ENCODE data around the gene WIPF1. TPM values are rescaled to one million over a fixed set of nuclear protein-coding genes. Genes with fewer than 3 reads are reported as not detected.
A peak's percentile ranks its signal among the peaks of the same experiment; 100 is the strongest.

WIPF1 gene
- total RNA-seq, 6 experiments from 2014 or later: 5.0 to 15.3 (median 7.1) TPM

- Histone ChIP-seq H3K4me3 (no peak overlapping the region), H3K27ac (no peak overlapping the region), H3K27me3 (no peaks in the 10 kb centered on the region), H3K4me1 (peaks cover 0 to 15% (median 7%) of the 10 kb centered on the region in 4 donors), H3K36me3 (no peaks in the 10 kb centered on the region), H3K9me3 (no peaks in the 10 kb centered on the region)
- ATAC-seq (peak; percentile 47 to 67 (median 60)), DNase-seq (no peak)
- peak; percentile 25 to 48 (median 43) for TF ChIP-seq CTCF (IDR thresholded peaks at IDR 0.05)
- no peak for TF ChIP-seq POLR2A (IDR thresholded peaks at IDR 0.05)
- intact Hi-C loops (cut with DNase I): no loop called here
Measured at GRCh38 chr2:174577967-174578589, 19.5 kb downstream of the WIPF1 start.

- intact Hi-C loops (cut with DNase I): no loop called here
- no peak for ATAC-seq
- H3K4me3 ChIP-seq: no peak overlapping the region
- no peaks in the 10 kb centered on the region for H3K9me3 ChIP-seq
- H3K27ac ChIP-seq: no peak overlapping the region
- H3K4me1 ChIP-seq: peaks cover 0 to 15% (median 7%) of the 10 kb centered on the region in 4 donors
- TF ChIP-seq CTCF (IDR thresholded peaks at IDR 0.05) (no peak), POLR2A (IDR thresholded peaks at IDR 0.05) (no peak)
- WGBS (ENCODE audit: insufficient coverage, low coverage, low lambda C conversion rate, missing lambda C conversion rate): 88% methylated on average over 11 of the region's 16 CpGs
- no peaks in the 10 kb centered on the region for H3K27me3 ChIP-seq
- no peak for DNase-seq
- H3K36me3 ChIP-seq: no peaks in the 10 kb centered on the region
Measured at GRCh38 chr2:174575124-174575776, 22.4 kb downstream of the WIPF1 start.

GRCh38 chr2:174574657-174575056, 22.9 kb downstream of the WIPF1 start:
- no peaks in the 10 kb centered on the region for H3K9me3 ChIP-seq
- H3K36me3 ChIP-seq: no peaks in the 10 kb centered on the region
- H3K27me3 ChIP-seq: no peaks in the 10 kb centered on the region
- H3K4me1 ChIP-seq: peaks cover 0 to 15% (median 7%) of the 10 kb centered on the region in 4 donors
- WGBS (ENCODE audit: insufficient coverage, low coverage, low lambda C conversion rate, missing lambda C conversion rate): 19% methylated on average over 2 of the region's 2 CpGs
- H3K27ac ChIP-seq: peak overlapping the region in 1 of 3 donors; percentile 29
- TF ChIP-seq CTCF (IDR thresholded peaks at IDR 0.05): no peak
- no peak for TF ChIP-seq POLR2A (IDR thresholded peaks at IDR 0.05)
- ATAC-seq (peak; percentile 58 to 82 (median 72)), DNase-seq (peak in 1 of 3 donors; percentile 65)
- no peak overlapping the region for H3K4me3 ChIP-seq
- intact Hi-C loops (cut with DNase I): no loop called here

- H3K9me3 ChIP-seq: no peaks in the 10 kb centered on the region
- H3K4me3 ChIP-seq: no peak overlapping the region
- peaks cover 0 to 15% (median 7%) of the 10 kb centered on the region in 4 donors for H3K4me1 ChIP-seq
- intact Hi-C loops (cut with DNase I): no loop called here
- H3K27me3 ChIP-seq: no peaks in the 10 kb centered on the region
- peak overlapping the region in 1 of 3 donors; percentile 29 for H3K27ac ChIP-seq
- ATAC-seq (peak; percentile 43 to 65 (median 53)), DNase-seq (peak in 2 of 3 donors; percentile 64 to 73)
- 61% methylated on average over 6 of the region's 6 CpGs for WGBS (ENCODE audit: insufficient coverage, low coverage, low lambda C conversion rate, missing lambda C conversion rate)
- TF ChIP-seq POLR2A (IDR thresholded peaks at IDR 0.05): no peak
- H3K36me3 ChIP-seq: no peaks in the 10 kb centered on the region
Measured at GRCh38 chr2:174573621-174574081, 24.0 kb downstream of the WIPF1 start.

GRCh38 chr2:174572556-174572955, 25.0 kb downstream of the WIPF1 start:
- Histone ChIP-seq H3K36me3 (peaks cover 0 to 3% (median 0%) of the 10 kb centered on the region in 4 donors), H3K27me3 (no peaks in the 10 kb centered on the region), H3K9me3 (no peaks in the 10 kb centered on the region), H3K4me3 (no peak overlapping the region), H3K4me1 (peaks cover 0 to 15% (median 7%) of the 10 kb centered on the region in 4 donors), H3K27ac (no peak overlapping the region)
- ATAC-seq (no peak), DNase-seq (no peak)
- intact Hi-C loops (cut with DNase I): no loop called here
- 72% methylated on average over 3 of the region's 3 CpGs for WGBS (ENCODE audit: insufficient coverage, low coverage, low lambda C conversion rate, missing lambda C conversion rate)
- TF ChIP-seq POLR2A (IDR thresholded peaks at IDR 0.05) (no peak), CTCF (IDR thresholded peaks at IDR 0.05) (no peak)
